OCI-LY3 (cell line): ENCODE results near the gene AFF2.

Source experiments
- CTCF ChIP-seq: fragments of 200-600, 300-600 bp; sonication (generic); IDR thresholded peaks from 2 replicates; pipeline ENCODE4 v1.5.1; 2014; ENCODE audit warnings: antibody characterized with exemption, low read length, low read depth
- EZH2phosphoT487 ChIP-seq: fragments of 200-600 bp; shearing (Covaris generic); IDR thresholded peaks from 2 replicates; pipeline ENCODE4 v1.6.1; 2018; ENCODE audit warnings: antibody characterized with exemption, mixed run types, low read depth

GRCh38 chrX:149037281-149037870 lies 537.0 kb downstream of the AFF2 start:
- TF ChIP-seq CTCF (no peak), EZH2phosphoT487 (no peak)
